Natural killer cell (primary cell): ENCODE results near the gene MARK3. TPM values are rescaled to one million over a fixed set of nuclear protein-coding genes. Genes with fewer than 3 reads are reported as not detected.

Experiments used
- ATAC-seq, 3 donors: fragments of 150-1000 bp in 2 of 3; fragments of 200-7000 bp in 1 of 3; cut with Tn5 transposase; 1 replicate in 1 of 3; 2 replicates in 2 of 3; pipeline ENCODE4 v1.10.0; 2021; ENCODE audit warnings: mild to moderate bottlenecking in 2 of 3, moderate library complexity in 2 of 3
- DNase-seq, 2 donors: peaks; one replicate each; pipeline versions ENCODE4 v3.0.0 to v3.0.0-alpha.2; 2013 to 2021; ENCODE audit warnings: mixed read lengths in 1 of 2
- H3K27ac ChIP-seq: one replicate; pipeline ENCODE4 v1.5.1; 2013; ENCODE audit warnings: mild to moderate bottlenecking, low read length
- H3K27me3 ChIP-seq: one replicate; pipeline ENCODE4 v1.6.1; 2013; ENCODE audit warnings: low read length; ENCODE audit not compliant: control insufficient read depth, insufficient read depth
- H3K36me3 ChIP-seq: one replicate; pipeline ENCODE4 v1.6.1; 2013; ENCODE audit warnings: low read length; ENCODE audit not compliant: control insufficient read depth, insufficient read depth
- H3K4me1 ChIP-seq: one replicate; pipeline ENCODE4 v1.6.1; 2013; ENCODE audit warnings: low read length; ENCODE audit not compliant: control insufficient read depth, insufficient read depth
- H3K4me3 ChIP-seq: one replicate; pipeline ENCODE4 v1.5.1; 2013; ENCODE audit warnings: low read length
- H3K9me3 ChIP-seq: one replicate; pipeline ENCODE4 v1.6.1; 2013; ENCODE audit warnings: low read length; ENCODE audit not compliant: control insufficient read depth, insufficient read depth
- H3K27ac Mint-ChIP-seq, 2 donors: one replicate each; pipeline ENCODE4 v1.8.0; 2022; ENCODE audit warnings: mild to moderate bottlenecking in 2 of 2, mixed read lengths in 2 of 2, moderate library complexity in 1 of 2
- H3K27me3 Mint-ChIP-seq, 2 donors: one replicate each; pipeline ENCODE4 v1.8.0; 2022; ENCODE audit warnings: low read depth in 2 of 2, mixed read lengths in 2 of 2
- H3K36me3 Mint-ChIP-seq: one replicate; pipeline ENCODE4 v1.8.0; 2022; ENCODE audit warnings: mixed read lengths
- H3K4me1 Mint-ChIP-seq, 2 donors: one replicate each; pipeline ENCODE4 v1.8.0; 2022; ENCODE audit warnings: mixed read lengths in 2 of 2
- H3K4me3 Mint-ChIP-seq: one replicate; pipeline ENCODE4 v1.8.0; 2022; ENCODE audit warnings: mild to moderate bottlenecking, moderate library complexity, mixed read lengths
- H3K9me3 Mint-ChIP-seq, 2 donors: one replicate each; pipeline ENCODE4 v1.8.0; 2022; ENCODE audit warnings: mixed read lengths in 2 of 2
- WGBS: methylation state at CpG from one replicate; pipeline ENCODE4 v1.1.7; 2013; ENCODE audit warnings: missing lambda C conversion rate; ENCODE audit not compliant: insufficient coverage; 5-methylcytosine and 5-hydroxymethylcytosine counted together
- intact Hi-C: fragments of 100-400 bp; cut with micrococcal nuclease; formaldehyde crosslinking; loops from one replicate; pipeline ENCODE4 v1.14.2; 2022
- total RNA-seq, 4 donors: library from RNA; stranded (reverse); fragments of 120-200 nt in 1 of 4; gene quantifications; one replicate each; pipeline versions ENCODE4 v1.2.3 to v1.2.4, GENCODE V29; 2013 to 2022
- TF ChIP-seq, protein P1 (sequence below): fragments of 200-600 bp; IDR thresholded peaks from one replicate; pipeline ENCODE4 v1.8.0; 2022; ENCODE audit warnings: antibody characterized with exemption

Gene MARK3
- total RNA-seq, 3 donors from 2014 or later (not counting 1 experiment from before 2014, with no cell fraction given), result 138 to 167 (median 152) TPM

DNA sequence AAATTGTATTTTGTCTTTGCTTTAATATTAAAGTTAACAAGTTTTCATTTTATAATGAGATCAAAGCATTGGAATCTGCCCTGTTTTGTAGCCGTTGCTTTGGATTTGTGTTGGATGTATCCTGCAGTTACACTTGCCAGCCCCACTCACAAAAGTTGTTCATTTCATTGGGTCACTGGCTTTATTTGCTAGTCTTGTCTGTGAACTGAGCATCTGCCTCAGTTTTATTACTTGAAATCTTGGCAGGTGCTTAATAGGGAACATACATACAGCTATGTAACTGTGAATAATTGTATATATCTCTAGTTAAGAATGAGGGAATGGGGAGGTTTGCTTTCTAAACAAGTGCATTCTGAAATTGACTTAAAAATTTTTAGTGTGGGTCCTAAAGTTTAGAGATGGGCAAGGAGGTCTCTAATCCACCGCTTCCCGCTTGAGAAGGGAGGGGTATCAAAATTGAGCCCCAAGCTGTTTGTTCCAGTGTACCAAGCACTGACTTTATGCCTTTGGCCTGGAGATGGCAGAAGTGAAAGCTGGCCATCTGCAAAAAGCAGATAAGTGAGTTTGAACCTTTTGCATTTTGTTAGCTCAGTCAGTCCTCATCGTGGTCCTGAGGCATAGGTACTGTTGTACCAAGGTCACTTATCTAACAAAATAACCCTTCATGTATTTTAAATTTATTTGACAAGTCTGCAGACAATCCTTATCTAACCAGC is 41.9 kb upstream of the MARK3 start:
- H3K36me3 Mint-ChIP-seq, result peaks cover 49% of the 10 kb centered on the region
- Histone ChIP-seq H3K4me3 (no peak overlapping the region), H3K9me3 (no peaks in the 10 kb centered on the region), H3K4me1 (no peaks in the 10 kb centered on the region), H3K27ac (no peak overlapping the region), H3K27me3 (no peaks in the 10 kb centered on the region), H3K36me3 (peaks cover 68% of the 10 kb centered on the region)
- H3K27me3 Mint-ChIP-seq, result no peaks in the 10 kb centered on the region
- intact Hi-C loops, result no loop called here
- 89% methylated on average over 4 of the region's 4 CpGs for WGBS
- no peak overlapping the region for H3K4me3 Mint-ChIP-seq
- H3K9me3 Mint-ChIP-seq, result no peaks in the 10 kb centered on the region
- peaks cover 22 to 40% of the 10 kb centered on the region in 2 donors for H3K4me1 Mint-ChIP-seq
- DNase-seq, result peak in 1 of 2 donors; percentile 24
- TF ChIP-seq, protein P1, sequence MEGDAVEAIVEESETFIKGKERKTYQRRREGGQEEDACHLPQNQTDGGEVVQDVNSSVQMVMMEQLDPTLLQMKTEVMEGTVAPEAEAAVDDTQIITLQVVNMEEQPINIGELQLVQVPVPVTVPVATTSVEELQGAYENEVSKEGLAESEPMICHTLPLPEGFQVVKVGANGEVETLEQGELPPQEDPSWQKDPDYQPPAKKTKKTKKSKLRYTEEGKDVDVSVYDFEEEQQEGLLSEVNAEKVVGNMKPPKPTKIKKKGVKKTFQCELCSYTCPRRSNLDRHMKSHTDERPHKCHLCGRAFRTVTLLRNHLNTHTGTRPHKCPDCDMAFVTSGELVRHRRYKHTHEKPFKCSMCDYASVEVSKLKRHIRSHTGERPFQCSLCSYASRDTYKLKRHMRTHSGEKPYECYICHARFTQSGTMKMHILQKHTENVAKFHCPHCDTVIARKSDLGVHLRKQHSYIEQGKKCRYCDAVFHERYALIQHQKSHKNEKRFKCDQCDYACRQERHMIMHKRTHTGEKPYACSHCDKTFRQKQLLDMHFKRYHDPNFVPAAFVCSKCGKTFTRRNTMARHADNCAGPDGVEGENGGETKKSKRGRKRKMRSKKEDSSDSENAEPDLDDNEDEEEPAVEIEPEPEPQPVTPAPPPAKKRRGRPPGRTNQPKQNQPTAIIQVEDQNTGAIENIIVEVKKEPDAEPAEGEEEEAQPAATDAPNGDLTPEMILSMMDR, result no peak
- peak overlapping the region; percentile 11 to 83 for H3K27ac Mint-ChIP-seq
- ATAC-seq, result peak in 2 of 3 donors; percentile 5 to 14

DNA sequence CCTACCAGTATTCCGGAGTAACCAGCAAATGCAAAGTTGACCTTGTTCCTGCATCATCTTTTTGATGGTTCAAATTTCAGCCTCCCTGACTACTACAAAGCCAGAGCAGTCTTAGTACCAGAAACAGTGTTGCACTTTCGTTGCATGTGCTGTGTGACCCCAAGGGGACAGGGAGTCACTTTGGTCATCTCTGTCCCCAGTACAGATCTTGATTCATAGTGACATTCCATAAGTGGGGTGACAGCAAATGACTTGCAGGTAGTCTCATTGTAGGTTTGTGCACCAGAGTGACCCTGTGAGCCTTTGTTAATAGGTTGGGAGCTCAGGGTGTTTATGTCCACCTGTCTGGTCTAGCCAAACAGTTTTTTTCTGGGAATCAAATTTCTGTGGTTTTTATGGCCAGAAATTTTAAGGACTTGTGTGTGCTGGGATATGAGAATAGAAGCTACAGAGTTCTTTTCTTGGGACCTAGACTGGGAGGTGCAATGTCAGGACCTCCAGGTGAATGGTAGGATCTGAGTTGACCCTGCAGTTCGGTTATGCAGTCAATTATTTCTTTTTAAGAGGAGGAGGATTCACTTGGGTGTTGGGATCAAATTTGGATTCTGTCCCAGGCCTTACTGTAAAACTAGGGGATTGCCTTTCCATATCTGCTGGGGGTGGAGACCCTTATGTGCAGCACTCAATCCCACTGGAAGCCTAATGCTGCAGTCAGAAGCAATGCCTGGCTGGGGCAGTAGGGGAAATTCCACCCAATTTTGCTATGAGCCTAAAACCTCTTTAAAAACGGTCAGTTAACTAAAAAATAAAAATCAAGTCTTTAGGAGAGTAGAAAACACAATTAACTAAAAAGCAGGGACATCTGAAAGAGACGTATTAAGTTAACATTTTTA is 41.1 kb upstream of the MARK3 start:
- TF ChIP-seq, protein P1, result no peak
- Histone ChIP-seq H3K4me3 (no peak overlapping the region), H3K9me3 (no peaks in the 10 kb centered on the region), H3K27ac (no peak overlapping the region), H3K36me3 (peaks cover 60% of the 10 kb centered on the region), H3K4me1 (no peaks in the 10 kb centered on the region), H3K27me3 (no peaks in the 10 kb centered on the region)
- DNase-seq (peak in 1 of 2 donors; percentile 16), ATAC-seq (peak in 2 of 3 donors; percentile 2 to 10)
- Mint-ChIP-seq H3K9me3 (no peaks in the 10 kb centered on the region), H3K4me1 (peaks cover 18 to 33% of the 10 kb centered on the region in 2 donors), H3K4me3 (peak overlapping the region; percentile 38), H3K36me3 (peaks cover 41% of the 10 kb centered on the region), H3K27me3 (no peaks in the 10 kb centered on the region), H3K27ac (peak overlapping the region; percentile 45 to 83)
- WGBS, result 96% methylated on average over 3 of the region's 5 CpGs
- intact Hi-C loops, result no loop called here

DNA sequence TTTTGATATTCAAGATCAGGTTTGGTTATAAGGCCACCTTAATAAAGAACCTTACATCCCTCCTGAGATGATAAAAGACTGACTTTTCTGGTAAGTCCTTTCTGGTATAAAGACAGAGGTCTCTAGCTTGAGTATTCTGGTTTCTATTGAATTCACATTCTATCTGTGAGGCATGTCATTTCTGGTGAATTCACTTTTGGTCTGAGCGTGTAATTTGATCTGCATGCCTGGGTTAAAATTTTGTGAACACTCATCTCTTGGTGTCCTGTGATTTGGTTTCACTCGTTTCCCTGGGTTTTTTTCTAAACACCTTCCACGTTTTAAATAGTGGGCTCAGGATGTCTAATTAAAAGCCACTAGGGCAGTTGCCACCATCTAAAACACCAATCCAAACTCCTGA is 38.9 kb upstream of the MARK3 start:
- no peak overlapping the region for H3K4me3 Mint-ChIP-seq
- DNase-seq, result no peak
- H3K27ac Mint-ChIP-seq, result peak overlapping the region; percentile 27 to 83
- H3K4me1 ChIP-seq, result no peaks in the 10 kb centered on the region
- ATAC-seq, result no peak
- H3K36me3 ChIP-seq, result peaks cover 39% of the 10 kb centered on the region
- peaks cover 5 to 20% of the 10 kb centered on the region in 2 donors for H3K4me1 Mint-ChIP-seq
- H3K27me3 Mint-ChIP-seq, result no peaks in the 10 kb centered on the region
- no peak overlapping the region for H3K4me3 ChIP-seq
- intact Hi-C loops, result no loop called here
- peaks cover 24% of the 10 kb centered on the region for H3K36me3 Mint-ChIP-seq
- TF ChIP-seq, protein P1, result no peak
- no peaks in the 10 kb centered on the region for H3K9me3 Mint-ChIP-seq
- H3K9me3 ChIP-seq, result no peaks in the 10 kb centered on the region
- no peak overlapping the region for H3K27ac ChIP-seq
- WGBS, result 78% methylated on average over 3 of the region's 3 CpGs
- no peaks in the 10 kb centered on the region for H3K27me3 ChIP-seq
